GM21786 (cell line): Measurements from ENCODE around the gene NEUROD1.

Experiments
- ATAC-seq: cut with Tn5 transposase; IDR thresholded peaks from one replicate; pipeline ENCODE4 v1.9.1; 2021; ENCODE audit not compliant: unreplicated experiment

Gene NEUROD1

GRCh38 chr2:181643151-181643550 is 37.2 kb downstream of the NEUROD1 start:
- ATAC-seq: no peak

- ATAC-seq: no peak
These were observed 38.2 kb downstream of the NEUROD1 start for GRCh38 chr2:181642086-181642485.

DNA sequence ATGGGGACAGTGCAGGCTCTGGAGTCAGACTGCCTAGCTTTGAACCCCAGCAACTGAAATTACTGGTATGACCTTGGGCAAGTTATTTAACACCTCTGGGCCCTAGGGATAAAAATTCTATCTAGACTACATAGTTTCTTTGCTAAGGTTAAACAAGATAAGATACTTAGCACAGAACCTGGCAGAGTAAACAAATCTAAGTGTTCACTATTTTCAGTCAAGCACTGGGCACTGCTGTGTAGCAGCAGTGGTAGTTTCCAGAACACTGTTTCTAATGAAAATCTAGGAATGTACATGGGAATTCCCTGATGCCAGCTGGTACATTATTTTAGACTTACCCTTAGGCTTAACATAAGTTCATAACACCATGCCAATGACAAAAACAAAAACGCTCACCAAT is 40.6 kb downstream of the NEUROD1 start:
- ATAC-seq: no peak

GRCh38 chr2:181632733-181633401 is 47.5 kb downstream of the NEUROD1 start:
- ATAC-seq: peak; percentile 76

GRCh38 chr2:181628590-181629585 is 51.4 kb downstream of the NEUROD1 start:
- no peak for ATAC-seq

GRCh38 chr2:181627545-181627944 is 52.8 kb downstream of the NEUROD1 start:
- no peak for ATAC-seq

- ATAC-seq: no peak
These were observed 53.6 kb downstream of the NEUROD1 start for GRCh38 chr2:181626671-181627070.
